HG03066 (cell line): Measurements from ENCODE around the gene KCTD16.

Experiments used
- ATAC-seq: cut with Tn5 transposase; IDR thresholded peaks from one replicate; pipeline ENCODE4 v1.9.1; 2021; ENCODE audit warnings: low read depth; ENCODE audit not compliant: unreplicated experiment

KCTD16 gene

GRCh38 chr5:144487207-144487606 is 316.5 kb downstream of the KCTD16 start:
- no peak for ATAC-seq

- no peak for ATAC-seq
Observed at GRCh38 chr5:144487761-144488160, 317.1 kb downstream of the KCTD16 start.

- ATAC-seq, result no peak
Observed at GRCh38 chr5:144503123-144503522, 332.4 kb downstream of the KCTD16 start.

- ATAC-seq, result no peak
Observed at GRCh38 chr5:144504929-144505577, 334.4 kb downstream of the KCTD16 start.

GRCh38 chr5:144510845-144511579 is 340.3 kb downstream of the KCTD16 start:
- ATAC-seq, result no peak

- no peak for ATAC-seq
Observed at GRCh38 chr5:144511580-144512072, 341.0 kb downstream of the KCTD16 start.

- ATAC-seq, result no peak
Observed at GRCh38 chr5:144522698-144523097, 352.0 kb downstream of the KCTD16 start.

- ATAC-seq, result no peak
Observed at GRCh38 chr5:144525000-144525399, 354.3 kb downstream of the KCTD16 start.

GRCh38 chr5:144531188-144531587 is 360.5 kb downstream of the KCTD16 start:
- ATAC-seq, result no peak
